Sigmoid colon (tissue), 7 donors: ENCODE data around the gene PMAIP1. TPM values are rescaled to one million over a fixed set of nuclear protein-coding genes. Genes with fewer than 3 reads are reported as not detected.

Source experiments
- DNase-seq: peaks from one replicate; pipeline ENCODE4 v3.0.0-alpha.2; 2019
- H3K27ac ChIP-seq, 4 donors: fragments of 200-600 bp; sonication (generic); one replicate each; pipeline ENCODE4 v1.5.1; 2016 to 2019; ENCODE audit warnings: mild to moderate bottlenecking in 1 of 4
- H3K27me3 ChIP-seq, 3 donors: fragments of 200-600 bp; sonication (generic); one replicate each; pipeline ENCODE4 v1.5.1; 2019; ENCODE audit warnings: mild to moderate bottlenecking in 1 of 3
- H3K36me3 ChIP-seq, 4 donors: fragments of 200-600 bp; sonication (generic); one replicate each; pipeline ENCODE4 v1.5.1; 2016 to 2019
- H3K4me1 ChIP-seq, 4 donors: fragments of 200-600 bp; sonication (generic); one replicate each; pipeline ENCODE4 v1.5.1; 2017 to 2019
- H3K4me3 ChIP-seq, 4 donors: fragments of 200-600 bp; sonication (generic); one replicate each; pipeline ENCODE4 v1.5.1; 2017 to 2019; ENCODE audit warnings: mild to moderate bottlenecking in 2 of 4, moderate library complexity in 1 of 4
- H3K9me3 ChIP-seq, 4 donors: fragments of 200-600 bp in 3 of 4; sonication (generic) in 3 of 4; one replicate each; pipeline versions ENCODE4 v1.5.1 to v1.6.1; 2013 to 2019
- CTCF ChIP-seq, 4 experiments: fragments of 450-650 bp in 3 of 4; fragments of 200-600 bp in 1 of 4; IDR thresholded peaks; one replicate each; pipeline ENCODE4 v1.5.1; 2016 to 2019; ENCODE audit warnings: antibody characterized with exemption in 4 of 4, mild to moderate bottlenecking in 3 of 4, moderate library complexity in 2 of 4
- EP300 ChIP-seq, 4 donors: sonication (generic); formaldehyde crosslinking; IDR thresholded peaks; one replicate each; pipeline ENCODE4 v1.6.1; 2017; ENCODE audit warnings: antibody characterized with exemption in 4 of 4
- POLR2A ChIP-seq, 2 donors: fragments of 450-650 bp; IDR thresholded peaks; one replicate each; pipeline ENCODE4 v1.6.1; 2016; ENCODE audit warnings: antibody characterized with exemption in 2 of 2, mild to moderate bottlenecking in 2 of 2, moderate library complexity in 2 of 2
- POLR2AphosphoS5 ChIP-seq, 4 donors: sonication (generic); formaldehyde crosslinking; IDR thresholded peaks; one replicate each; pipeline ENCODE4 v1.6.1; 2017; ENCODE audit warnings: antibody characterized with exemption in 4 of 4
- WGBS, 2 donors: extraction: QIAGEN DNeasy Blood & Tissue Kit; methylation state at CpG; one replicate each; pipeline ENCODE4 v1.1.7; 2013; 5-methylcytosine and 5-hydroxymethylcytosine counted together
- intact Hi-C: fragments of 100-400 bp; cut with DNase I; formaldehyde crosslinking; loops from one replicate; pipeline ENCODE4 v1.15.1; 2023
- polyA plus RNA-seq, 3 donors: library from polyadenylated mRNA; stranded (reverse); fragments of 200-250 nt; gene quantifications; one replicate each; pipeline ENCODE4 v1.2.3, GENCODE V29; 2013
- total RNA-seq, 4 donors: library from RNA; depleted of rRNA; stranded (reverse); fragments of >200 nt; gene quantifications; one replicate each; pipeline ENCODE4 v1.1.0, GENCODE V29; 2016
- donor health status: healthy with polysubstance abuse.
- donor health status: Bipolar disorder and iron deficiency.
- donor health status: healthy.

PMAIP1 gene
- total and polyA plus RNA-seq, 7 donors, result 0.99 to 9.5 (median 4.4) TPM; not detected in 1

DNA sequence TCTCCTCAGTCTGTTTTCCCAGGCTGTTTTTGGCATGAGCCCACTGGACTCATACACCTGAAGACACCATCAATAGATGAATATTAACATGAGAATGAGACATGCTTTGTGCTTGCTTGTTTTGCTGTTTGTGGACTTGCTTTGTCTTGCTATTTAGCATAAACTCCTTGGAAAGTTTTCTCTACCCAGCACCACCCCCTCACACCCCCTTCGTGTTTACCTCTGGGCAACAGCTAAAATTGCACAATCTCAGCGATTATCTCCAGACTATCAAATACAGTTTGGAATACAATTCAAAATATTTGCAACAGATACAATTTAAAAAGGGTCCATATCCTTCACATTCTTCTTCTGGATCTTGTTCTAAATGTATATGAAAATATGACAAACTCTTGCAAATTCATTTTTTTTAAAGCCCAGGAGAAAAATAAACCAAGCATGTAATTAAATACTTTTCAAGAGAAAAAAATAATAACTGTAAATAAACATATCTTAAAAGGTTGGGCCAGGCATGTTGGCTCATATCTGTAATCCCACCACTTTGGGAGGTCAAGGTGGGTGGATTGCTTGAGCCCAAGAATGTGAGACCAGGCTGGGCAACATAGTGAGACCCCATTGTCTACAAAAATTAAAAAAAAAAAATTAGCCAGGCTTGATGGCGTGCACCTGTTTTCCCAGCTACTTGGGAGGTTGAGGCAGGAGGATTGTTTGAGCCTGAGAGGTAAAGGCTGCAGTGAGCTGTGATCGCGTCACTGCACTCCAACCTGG lies 32.3 kb upstream of the PMAIP1 start:
- no peaks in the 10 kb centered on the region for H3K4me1 ChIP-seq
- no peaks in the 10 kb centered on the region for H3K9me3 ChIP-seq
- no peaks in the 10 kb centered on the region for H3K36me3 ChIP-seq
- H3K4me3 ChIP-seq, result no peak overlapping the region
- H3K27me3 ChIP-seq, result no peaks in the 10 kb centered on the region
- no peak for TF ChIP-seq POLR2AphosphoS5 (IDR thresholded peaks at IDR 0.05)
- TF ChIP-seq CTCF (IDR thresholded peaks at IDR 0.05), result no peak
- no peak for TF ChIP-seq EP300 (IDR thresholded peaks at IDR 0.05)
- no peak for TF ChIP-seq POLR2A (IDR thresholded peaks at IDR 0.05)
- intact Hi-C loops, result no loop called here
- WGBS, 2 donors, result 75 to 78% methylated on average over 5 of the region's 5 CpGs
- H3K27ac ChIP-seq, result no peak overlapping the region
- no peak for DNase-seq

DNA sequence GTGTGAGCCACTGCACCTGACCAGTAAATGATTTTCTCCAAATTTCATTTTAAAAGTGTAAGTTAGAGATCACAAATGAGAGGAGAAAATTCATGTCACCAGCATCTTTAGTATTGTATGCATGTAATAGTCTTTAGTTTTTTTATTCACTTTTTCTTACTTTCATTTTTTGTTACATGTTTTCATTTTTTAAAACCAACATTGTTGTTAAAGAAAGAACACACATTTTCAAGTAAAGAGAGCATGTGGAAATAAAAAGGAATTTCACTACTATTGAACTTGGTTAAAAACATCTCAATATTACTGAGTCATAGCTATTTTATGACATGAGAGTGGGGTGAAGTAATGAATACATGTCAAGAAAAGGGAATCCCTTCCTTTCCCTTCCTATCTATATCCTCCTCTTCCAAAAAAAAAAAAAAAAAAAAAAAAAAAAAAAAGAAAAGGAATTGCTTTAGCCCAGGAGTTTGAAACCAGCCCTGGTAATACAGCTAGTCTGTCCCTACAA lies 29.1 kb upstream of the PMAIP1 start:
- H3K9me3 ChIP-seq, result no peaks in the 10 kb centered on the region
- intact Hi-C loops, result no loop called here
- no peaks in the 10 kb centered on the region for H3K36me3 ChIP-seq
- H3K27me3 ChIP-seq, result no peaks in the 10 kb centered on the region
- no peak for TF ChIP-seq POLR2AphosphoS5 (IDR thresholded peaks at IDR 0.05)
- TF ChIP-seq POLR2A (IDR thresholded peaks at IDR 0.05), result no peak
- no peak for TF ChIP-seq EP300 (IDR thresholded peaks at IDR 0.05)
- TF ChIP-seq CTCF (IDR thresholded peaks at IDR 0.05), result no peak
- H3K4me3 ChIP-seq, result no peak overlapping the region
- no peak overlapping the region for H3K27ac ChIP-seq
- H3K4me1 ChIP-seq, result peaks cover 0 to 11% (median 0%) of the 10 kb centered on the region in 4 donors
- DNase-seq, result no peak

- Histone ChIP-seq H3K27ac (no peak overlapping the region), H3K4me1 (peaks cover 0 to 11% (median 0%) of the 10 kb centered on the region in 4 donors), H3K4me3 (no peak overlapping the region), H3K36me3 (no peaks in the 10 kb centered on the region), H3K9me3 (no peaks in the 10 kb centered on the region), H3K27me3 (no peaks in the 10 kb centered on the region)
- DNase-seq, result no peak
- 87 to 88% methylated on average over 10 of the region's 10 CpGs for WGBS, 2 donors
- TF ChIP-seq POLR2AphosphoS5 (IDR thresholded peaks at IDR 0.05) (no peak), EP300 (IDR thresholded peaks at IDR 0.05) (no peak), POLR2A (IDR thresholded peaks at IDR 0.05) (no peak), CTCF (IDR thresholded peaks at IDR 0.05) (no peak)
- intact Hi-C loops, result no loop called here
These were observed 28.0 kb upstream of the PMAIP1 start for GRCh38 chr18:59871711-59872362.

DNA sequence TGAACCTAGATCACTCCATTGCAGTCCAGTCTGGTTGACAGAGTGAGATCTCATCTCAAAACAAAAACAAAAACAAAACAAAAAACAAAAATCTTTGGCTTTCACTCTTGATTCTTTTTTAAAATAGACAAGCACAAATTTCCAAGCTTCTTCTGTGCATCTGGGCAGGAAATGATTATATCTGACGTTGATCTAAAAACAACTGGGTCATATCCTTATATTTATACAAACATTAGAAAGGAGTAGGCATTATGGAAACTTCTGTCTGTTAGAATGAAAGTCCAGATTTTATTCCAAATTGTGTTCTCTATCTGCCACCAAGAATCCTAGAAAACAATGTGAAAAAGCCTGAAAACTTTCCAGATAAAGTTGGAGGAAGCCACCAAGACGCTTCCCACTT lies 26.2 kb upstream of the PMAIP1 start:
- DNase-seq, result no peak
- H3K27me3 ChIP-seq, result no peaks in the 10 kb centered on the region
- peak overlapping the region in 1 of 4 donors; percentile 53 for H3K27ac ChIP-seq
- H3K36me3 ChIP-seq, result no peaks in the 10 kb centered on the region
- H3K4me1 ChIP-seq, result peaks cover 0 to 11% (median 0%) of the 10 kb centered on the region in 4 donors
- no peak for TF ChIP-seq EP300 (IDR thresholded peaks at IDR 0.05)
- TF ChIP-seq POLR2AphosphoS5 (IDR thresholded peaks at IDR 0.05), result no peak
- TF ChIP-seq POLR2A (IDR thresholded peaks at IDR 0.05), result no peak
- no peak for TF ChIP-seq CTCF (IDR thresholded peaks at IDR 0.05)
- no peaks in the 10 kb centered on the region for H3K9me3 ChIP-seq
- 58 to 69% methylated on average over 2 of the region's 2 CpGs for WGBS, 2 donors
- intact Hi-C loops, result no loop called here
- H3K4me3 ChIP-seq, result no peak overlapping the region
